Memory B cell (primary cell): ENCODE measurements around the gene HAGHL.

Experiments
- ATAC-seq: fragments of 150-1000 bp; cut with Tn5 transposase; 2 replicates; pipeline ENCODE4 v1.10.0; 2021; ENCODE audit warnings: low read depth, mild to moderate bottlenecking, moderate library complexity
- DNase-seq, 2 donors: peaks; one replicate each; pipeline ENCODE4 v3.0.0; 2022; ENCODE audit warnings: low spot score in 2 of 2
- H3K27ac Mint-ChIP-seq: one replicate; pipeline ENCODE4 v1.8.0; 2022; ENCODE audit warnings: mild to moderate bottlenecking, moderate library complexity, mixed read lengths
- H3K27me3 Mint-ChIP-seq: one replicate; pipeline ENCODE4 v1.8.0; 2022; ENCODE audit warnings: mixed read lengths
- H3K36me3 Mint-ChIP-seq: one replicate; pipeline ENCODE4 v1.8.0; 2022; ENCODE audit warnings: mild to moderate bottlenecking, mixed read lengths
- H3K4me1 Mint-ChIP-seq: one replicate; pipeline ENCODE4 v1.8.0; 2022; ENCODE audit warnings: mixed read lengths
- H3K4me3 Mint-ChIP-seq: one replicate; pipeline ENCODE4 v1.8.0; 2022; ENCODE audit warnings: mild to moderate bottlenecking, moderate library complexity, mixed read lengths
- H3K9me3 Mint-ChIP-seq: one replicate; pipeline ENCODE4 v1.8.0; 2022; ENCODE audit warnings: mixed read lengths

HAGHL gene

GRCh38 chr16:778447-778846 is 51.5 kb downstream of the HAGHL start:
- no peaks in the 10 kb centered on the region for H3K36me3 Mint-ChIP-seq

DNA sequence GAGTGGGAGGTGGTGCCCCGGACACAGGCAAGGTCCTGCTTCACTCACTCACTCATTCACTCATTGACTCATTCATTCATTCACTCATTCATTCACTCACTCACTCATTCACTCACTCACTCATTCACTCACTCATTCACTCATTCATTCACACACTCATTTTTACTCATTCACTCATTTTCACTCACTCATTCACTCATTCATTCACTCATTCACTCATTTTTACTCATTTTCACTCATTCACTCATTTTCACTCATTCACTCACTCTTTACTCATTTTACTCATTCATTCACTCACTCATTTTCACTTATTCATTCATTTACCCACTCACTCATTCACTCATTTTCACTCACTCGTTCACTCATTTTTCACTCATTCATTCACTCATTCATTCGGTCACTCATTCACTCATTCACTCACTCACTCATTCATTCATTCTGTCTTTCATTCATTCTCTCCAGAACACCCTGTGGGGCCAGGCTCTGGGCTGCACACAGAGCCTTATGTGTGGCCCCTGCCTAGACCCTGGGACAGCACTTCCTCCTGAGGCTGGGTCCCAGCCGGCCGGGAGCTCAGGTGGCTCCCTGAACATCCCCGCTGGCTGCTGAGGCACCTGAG is 52.1 kb downstream of the HAGHL start:
- no peaks in the 10 kb centered on the region for H3K4me1 Mint-ChIP-seq
- H3K36me3 Mint-ChIP-seq, result no peaks in the 10 kb centered on the region
- no peak overlapping the region for H3K27ac Mint-ChIP-seq
- no peaks in the 10 kb centered on the region for H3K9me3 Mint-ChIP-seq
- no peak for DNase-seq
- no peak for ATAC-seq
- peaks cover 17% of the 10 kb centered on the region for H3K27me3 Mint-ChIP-seq
- H3K4me3 Mint-ChIP-seq, result no peak overlapping the region

More at GRCh38 chr16:778447-778846, 51.5 kb downstream of the HAGHL start:
- peaks cover 17% of the 10 kb centered on the region for H3K27me3 Mint-ChIP-seq
- no peak for ATAC-seq
- no peak overlapping the region for H3K27ac Mint-ChIP-seq
- DNase-seq, result no peak
- H3K9me3 Mint-ChIP-seq, result no peaks in the 10 kb centered on the region
- no peak overlapping the region for H3K4me3 Mint-ChIP-seq
- H3K4me1 Mint-ChIP-seq, result no peaks in the 10 kb centered on the region
